Measurements from ENCODE around the gene UBQLN3.
A peak's percentile ranks its signal among the peaks of the same experiment; 100 is the strongest.

The UBQLN3 gene

GRCh38 chr11:5509803-5510202 lies at the start of gene UBQLN3:
UBQLN3 (minus strand) TSS chr11:5509957; CDS start chr11:5509558, 399 bp downstream.
- ATAC-seq, result no peak

DNA sequence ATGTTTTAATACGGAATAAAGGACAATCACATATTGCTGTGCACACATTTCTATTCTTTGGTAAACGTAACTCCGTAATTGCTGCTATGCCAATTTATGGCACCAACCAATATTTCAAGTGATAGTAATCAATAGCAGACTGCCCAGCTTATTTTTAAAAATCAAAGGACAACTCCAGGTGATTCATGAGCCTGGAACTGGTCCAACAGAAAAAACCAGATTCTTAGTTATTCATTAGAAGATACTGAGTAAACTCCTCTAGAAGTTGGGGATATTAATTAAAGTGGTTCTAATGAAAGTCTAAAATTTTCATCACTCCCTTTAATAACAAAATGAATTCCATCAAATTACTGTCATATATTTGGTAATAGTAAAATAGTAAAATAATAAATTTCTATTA lies 48.0 kb upstream of the UBQLN3 start:
- ATAC-seq, result no peak

GRCh38 chr11:5556596-5557188 lies 46.9 kb upstream of the UBQLN3 start:
- ATAC-seq, result no peak

GRCh38 chr11:5553343-5553742 lies 43.6 kb upstream of the UBQLN3 start:
- no peak for ATAC-seq

DNA sequence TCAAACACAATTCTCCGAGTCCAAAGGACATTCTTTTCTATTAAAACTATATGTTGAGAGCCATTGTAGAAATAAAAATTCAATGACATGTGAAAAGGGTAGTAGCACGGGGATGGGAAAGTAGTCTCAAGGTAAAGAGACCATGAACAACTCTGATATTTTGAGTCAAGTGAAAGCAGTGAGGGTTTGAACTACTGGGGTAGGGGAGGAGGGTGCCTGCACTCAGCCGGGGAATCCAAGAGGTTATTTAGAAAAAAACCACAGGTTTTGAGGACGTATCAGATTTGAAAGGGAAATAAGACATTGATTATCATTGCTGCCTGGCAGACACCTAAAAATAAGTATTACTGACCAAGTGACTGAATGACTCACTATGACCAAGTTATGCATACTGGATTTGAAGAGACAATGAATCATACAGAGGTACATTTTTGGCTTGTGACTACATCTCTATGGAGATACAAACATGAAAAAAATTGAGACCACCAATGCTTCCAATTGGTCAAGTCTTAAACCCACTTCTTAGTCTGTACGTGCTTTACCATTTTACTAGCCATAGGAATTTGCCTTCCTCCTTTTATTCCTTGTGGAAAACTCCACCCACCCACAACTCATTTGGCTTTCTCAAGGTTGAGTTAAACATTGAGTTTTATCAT lies 40.8 kb upstream of the UBQLN3 start:
- peak in 1 of 2 donors; percentile 20 for ATAC-seq

- ATAC-seq, result no peak
These were observed 38.7 kb upstream of the UBQLN3 start, which contains the start of gene OR52H1 for GRCh38 chr11:5548440-5548839. OR52H1 (minus strand) TSS chr11:5548540; CDS start chr11:5545505, 3,035 bp downstream.

GRCh38 chr11:5547982-5548381 lies 38.2 kb upstream of the UBQLN3 start:
- no peak for ATAC-seq

DNA sequence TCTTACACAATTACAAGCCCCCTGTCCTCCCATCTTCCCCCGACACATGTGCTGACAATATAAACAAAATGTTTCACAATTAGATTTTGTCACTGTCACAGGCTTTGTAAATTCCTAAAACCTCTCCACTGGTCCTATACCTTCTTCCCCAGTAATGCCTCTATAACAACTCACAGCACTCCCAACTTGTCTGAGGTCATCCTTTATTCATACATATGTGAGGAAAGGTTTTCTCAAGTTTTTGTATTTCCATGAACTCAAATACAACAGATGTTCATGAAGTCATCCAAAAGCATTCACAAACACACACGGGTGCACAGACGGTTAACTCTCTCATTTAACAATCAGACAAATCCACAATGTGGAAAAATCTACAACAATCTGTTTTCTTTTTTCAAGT lies 36.7 kb upstream of the UBQLN3 start:
- no peak for ATAC-seq

- ATAC-seq, result no peak
These were observed 31.7 kb upstream of the UBQLN3 start for GRCh38 chr11:5541427-5541826.

- no peak for ATAC-seq
These were observed 26.7 kb upstream of the UBQLN3 start for GRCh38 chr11:5536482-5536881.

DNA sequence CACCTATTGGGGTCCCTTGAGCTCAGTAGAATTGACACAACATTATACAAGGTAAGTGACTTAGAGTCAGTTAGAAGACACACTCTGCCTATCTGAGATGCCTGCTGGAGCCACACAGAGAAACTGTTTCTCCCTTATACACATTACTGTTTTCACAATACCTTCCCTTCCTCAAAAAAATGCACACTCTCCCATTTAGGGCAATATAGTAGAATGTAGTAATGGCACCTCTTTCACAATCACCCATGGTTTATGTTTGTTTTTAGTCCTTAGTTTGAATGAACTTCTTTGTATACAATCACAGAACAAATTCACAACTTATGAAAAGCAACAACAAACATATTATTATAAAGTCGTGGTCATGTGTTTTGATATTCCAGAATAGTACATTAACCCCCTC lies 24.3 kb upstream of the UBQLN3 start:
- ATAC-seq, result no peak

- ATAC-seq, result no peak
These were observed 21.5 kb upstream of the UBQLN3 start for GRCh38 chr11:5531053-5531831.

- ATAC-seq, result no peak
These were observed 18.7 kb upstream of the UBQLN3 start for GRCh38 chr11:5528495-5528894.

GRCh38 chr11:5527716-5528115 lies 18.0 kb upstream of the UBQLN3 start:
- no peak for ATAC-seq

GRCh38 chr11:5524756-5525155 lies 15.0 kb upstream of the UBQLN3 start:
- no peak for ATAC-seq

- no peak for ATAC-seq
These were observed 12.6 kb upstream of the UBQLN3 start for GRCh38 chr11:5522308-5522707.

DNA sequence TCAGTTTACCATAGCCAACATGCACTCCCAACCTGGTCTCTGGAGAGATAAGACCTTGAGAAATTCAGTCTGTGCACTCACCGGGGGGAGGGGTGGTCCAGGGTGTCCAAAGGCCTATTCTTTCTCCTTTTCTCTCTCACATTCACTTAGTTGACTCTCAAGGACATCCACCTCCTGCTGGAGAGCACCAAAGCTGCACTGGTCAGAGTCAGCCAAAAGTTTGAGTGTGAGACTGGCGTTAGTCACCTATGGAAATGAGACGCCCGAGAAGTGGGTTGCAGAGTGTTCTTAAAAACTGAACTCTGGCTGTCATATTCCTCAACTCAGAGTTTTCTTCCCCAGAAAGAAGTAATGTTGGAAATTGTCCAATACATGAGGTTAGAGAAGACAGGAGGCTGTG lies 11.8 kb upstream of the UBQLN3 start:
- ATAC-seq, result no peak

- ATAC-seq, result no peak
These were observed 6.8 kb upstream of the UBQLN3 start, which contains the start of gene UBQLNL for GRCh38 chr11:5516599-5516998. UBQLNL (minus strand) TSS chr11:5516699; CDS start chr11:5516441, 258 bp downstream.

GRCh38 chr11:5514841-5515240 lies 5.1 kb upstream of the UBQLN3 start:
- ATAC-seq, result no peak

DNA sequence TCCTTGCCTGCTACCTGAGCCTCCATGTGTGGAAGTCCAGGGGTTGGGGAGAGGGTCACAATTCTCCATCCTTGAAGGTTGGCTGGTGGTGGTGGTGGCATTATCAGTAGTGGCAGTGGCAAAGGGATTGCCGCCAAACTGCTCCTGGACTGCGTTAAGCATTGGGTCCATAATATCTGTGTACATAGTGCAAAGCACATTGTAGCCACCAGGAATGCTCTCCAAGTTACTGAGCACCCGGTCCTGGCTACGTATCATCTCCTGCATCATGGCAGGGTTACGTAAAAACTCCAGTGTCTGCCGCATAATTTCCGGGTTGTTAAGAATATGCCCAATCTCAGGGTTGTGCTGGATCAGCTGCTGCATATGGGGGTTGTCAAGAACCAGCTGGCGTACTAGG lies 1.2 kb downstream of the UBQLN3 start:
- ATAC-seq, result no peak

GRCh38 chr11:5507933-5508305 lies 1.8 kb downstream of the UBQLN3 start:
- no peak for ATAC-seq

GRCh38 chr11:5507177-5507932 lies 2.4 kb downstream of the UBQLN3 start:
- ATAC-seq, result no peak
